ENCODE data around the gene CDC45.
"Not testable (repeated sequence)": the region's sequence is repeated elsewhere in the genome, so short reads cannot be mapped to it uniquely, and the experiment has no call there.

The CDC45 gene

GRCh38 chr22:19436444-19437161 is 43.1 kb upstream of the CDC45 start:
- H3K4me1 ChIP-seq (ENCODE audit: control insufficient read depth, insufficient read depth, low read length); POLR2A ChIA-PET; H3K27ac ChIP-seq (ENCODE audit: extremely low read depth, low read depth, low read length); H3K9me3 ChIP-seq (ENCODE audit: control insufficient read depth, insufficient read depth, low read depth, low read length); CTCF ChIA-PET; H3K4me3 ChIP-seq (ENCODE audit: low read depth, low read length): not testable (repeated sequence)
- peaks cover 7 to 46% of the 10 kb centered on the region in 2 experiments; a peak in 2 of 3 replicates for H3K36me3 ChIP-seq (ENCODE audit: control insufficient read depth in 2 of 2, insufficient read depth in 1 of 2, low read length in 2 of 2)
- TF ChIP-seq ZNF18 (tag by site-specific recombination; IDR thresholded peaks at IDR 0.05) (peak; percentile 95), PRDM1 (tag by site-specific recombination; IDR thresholded peaks at IDR 0.05) (0 out of 2 replicates have a peak, but pooled peaks have one; percentile 8)

GRCh38 chr22:19438298-19438697 is 41.4 kb upstream of the CDC45 start:
- no peak overlapping the region for H3K27ac ChIP-seq (ENCODE audit: extremely low read depth, low read depth, low read length)
- CTCF ChIA-PET, result interaction anchor here (0.9 kb wide), 1 partner anchor 11 kb away, joined by 3 read pairs; no protein-coding TSS in a partner anchor
- H3K36me3 ChIP-seq (ENCODE audit: control insufficient read depth in 2 of 2, insufficient read depth in 1 of 2, low read length in 2 of 2), result peaks cover 7 to 60% of the 10 kb centered on the region in 2 experiments; a peak in 2 of 3 replicates

GRCh38 chr22:19440411-19441195 is 39.1 kb upstream of the CDC45 start:
- TF ChIP-seq ZNF529 (tag by site-specific recombination; IDR thresholded peaks at IDR 0.05; ENCODE audit: insufficient replicate concordance) (peak; percentile 96), HOXC10 (CRISPR knock-in tag; IDR thresholded peaks at IDR 0.05) (no peak), ZNF354C (tag by site-specific recombination; IDR thresholded peaks at IDR 0.05; ENCODE audit: borderline replicate concordance, low read depth) (no peak)
- no peaks in the 10 kb centered on the region for H3K9me3 ChIP-seq (ENCODE audit: control insufficient read depth, insufficient read depth, low read depth, low read length)
- H3K36me3 ChIP-seq (ENCODE audit: control insufficient read depth in 2 of 2, insufficient read depth in 1 of 2, low read length in 2 of 2), result peaks cover 7 to 68% of the 10 kb centered on the region in 2 experiments; a peak in 2 of 3 replicates
- CTCF ChIA-PET, result no interaction called here
- no peaks in the 10 kb centered on the region for H3K4me1 ChIP-seq (ENCODE audit: control insufficient read depth, insufficient read depth, low read length)
- POLR2A ChIA-PET, result no interaction called here
- no peak overlapping the region for H3K27ac ChIP-seq (ENCODE audit: extremely low read depth, low read depth, low read length)
- no peak overlapping the region for H3K4me3 ChIP-seq (ENCODE audit: low read depth, low read length)

More at GRCh38 chr22:19438298-19438697, 41.4 kb upstream of the CDC45 start:
- H3K9me3 ChIP-seq (ENCODE audit: control insufficient read depth, insufficient read depth, low read depth, low read length), result no peaks in the 10 kb centered on the region
- POLR2A ChIA-PET, result no interaction called here
- H3K4me1 ChIP-seq (ENCODE audit: control insufficient read depth, insufficient read depth, low read length), result no peaks in the 10 kb centered on the region
- no peak for TF ChIP-seq ZNF19 (tag by site-specific recombination; IDR thresholded peaks at IDR 0.05; ENCODE audit: low read depth)
- no peak for TF ChIP-seq ZNF266 (tag by site-specific recombination; IDR thresholded peaks at IDR 0.05; ENCODE audit: low read depth)
- TF ChIP-seq ZNF785 (tag by site-specific recombination; IDR thresholded peaks at IDR 0.05), result no peak
- TF ChIP-seq ZNF473 (tag by site-specific recombination; IDR thresholded peaks at IDR 0.05), result no peak
- no peak overlapping the region for H3K4me3 ChIP-seq (ENCODE audit: low read depth, low read length)

- no peak overlapping the region for H3K4me3 ChIP-seq (ENCODE audit: low read depth, low read length)
- H3K36me3 ChIP-seq (ENCODE audit: control insufficient read depth in 2 of 2, insufficient read depth in 1 of 2, low read length in 2 of 2), result peaks cover 3 to 57% of the 10 kb centered on the region in 2 experiments; a peak in 2 of 3 replicates
- no peaks in the 10 kb centered on the region for H3K4me1 ChIP-seq (ENCODE audit: control insufficient read depth, insufficient read depth, low read length)
- no peak overlapping the region for H3K27ac ChIP-seq (ENCODE audit: extremely low read depth, low read depth, low read length)
- ChIA-PET POLR2A (no interaction called here), CTCF (interaction anchor here (0.7 to 1.5 kb wide), 2 partner anchors 15 to 188 kb away, joined by 7 read pairs; no protein-coding TSS in a partner anchor)
- no peaks in the 10 kb centered on the region for H3K9me3 ChIP-seq (ENCODE audit: control insufficient read depth, insufficient read depth, low read depth, low read length)
- TF ChIP-seq YY1 (tag by site-specific recombination; IDR thresholded peaks at IDR 0.05), result no peak
- TF ChIP-seq ZSCAN4 (tag by site-specific recombination; IDR thresholded peaks at IDR 0.05), result no peak
- no peak for TF ChIP-seq ZNF501 (tag by site-specific recombination; IDR thresholded peaks at IDR 0.05)
- no peak for TF ChIP-seq ZNF18 (tag by site-specific recombination; IDR thresholded peaks at IDR 0.05)
- no peak for TF ChIP-seq KLF1 (tag by site-specific recombination; IDR thresholded peaks at IDR 0.05)
- TF ChIP-seq ZBTB21 (tag by site-specific recombination; IDR thresholded peaks at IDR 0.05), result no peak
- no peak for TF ChIP-seq ZNF184 (tag by site-specific recombination; IDR thresholded peaks at IDR 0.05)
- no peak for TF ChIP-seq ZNF248 (tag by site-specific recombination; IDR thresholded peaks at IDR 0.05)
- TF ChIP-seq ZNF610 (tag by site-specific recombination; IDR thresholded peaks at IDR 0.05; ENCODE audit: borderline replicate concordance), result no peak
- TF ChIP-seq ZNF658 (tag by site-specific recombination; IDR thresholded peaks at IDR 0.05), result no peak
- no peak for TF ChIP-seq ZNF133 (tag by site-specific recombination; IDR thresholded peaks at IDR 0.05)
- TF ChIP-seq ZNF660 (tag by site-specific recombination; IDR thresholded peaks at IDR 0.05), result no peak
Observed at GRCh38 chr22:19442166-19442565, 37.6 kb upstream of the CDC45 start.

Measured in HEK293 (cell line).